ENCODE measurements around the gene RNF224.

DNA sequence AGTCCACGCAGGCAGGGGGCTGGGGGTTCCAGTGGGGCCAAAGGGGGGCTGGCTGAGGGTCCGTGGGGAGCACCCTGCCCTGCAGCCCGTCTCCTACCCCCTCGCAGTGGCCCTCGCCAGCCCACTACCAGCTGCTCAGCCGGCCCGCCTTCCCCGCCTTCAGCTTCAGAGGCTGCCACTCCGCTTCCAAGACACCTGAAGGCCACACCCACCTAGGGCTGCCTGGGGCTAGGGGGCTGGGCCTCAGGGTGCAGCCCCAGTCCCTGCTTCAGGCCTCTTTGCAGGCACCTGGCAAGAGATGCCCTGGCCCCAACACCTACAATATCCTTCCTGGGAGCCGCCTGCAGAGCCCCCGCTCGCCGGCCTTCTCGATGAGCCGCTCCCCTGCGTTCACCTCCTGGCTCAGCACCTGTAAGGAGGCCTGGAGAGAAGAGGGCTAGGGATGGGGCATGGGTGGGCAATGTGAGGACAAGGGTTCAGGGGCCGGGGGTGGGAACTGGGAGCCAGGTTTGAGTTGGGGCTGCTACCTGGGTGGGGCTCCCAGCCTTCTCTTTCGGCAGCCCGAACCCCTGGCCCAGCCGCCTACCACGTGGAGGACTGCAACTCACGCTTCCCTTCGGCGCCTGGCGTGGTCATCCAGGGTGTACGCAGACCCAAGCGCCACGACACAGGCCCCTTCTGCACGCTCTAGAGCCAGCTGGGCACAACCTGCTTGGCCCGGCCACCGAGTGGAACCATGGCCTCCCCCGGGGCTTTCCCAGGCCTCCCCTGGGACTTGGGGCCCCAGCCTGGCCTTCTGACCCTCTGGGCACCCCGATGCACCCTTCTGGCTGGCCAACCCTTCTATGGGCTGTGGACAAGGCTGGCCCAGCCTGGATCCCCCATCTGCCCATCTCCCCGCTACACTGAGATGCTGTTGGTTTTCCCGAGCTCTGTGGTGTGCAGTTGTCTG, 25.5 kb downstream of the RNF224 start:
- TF ChIP-seq POLR2A (IDR thresholded peaks at IDR 0.05), result no peak
- TF ChIP-seq, protein P1, sequence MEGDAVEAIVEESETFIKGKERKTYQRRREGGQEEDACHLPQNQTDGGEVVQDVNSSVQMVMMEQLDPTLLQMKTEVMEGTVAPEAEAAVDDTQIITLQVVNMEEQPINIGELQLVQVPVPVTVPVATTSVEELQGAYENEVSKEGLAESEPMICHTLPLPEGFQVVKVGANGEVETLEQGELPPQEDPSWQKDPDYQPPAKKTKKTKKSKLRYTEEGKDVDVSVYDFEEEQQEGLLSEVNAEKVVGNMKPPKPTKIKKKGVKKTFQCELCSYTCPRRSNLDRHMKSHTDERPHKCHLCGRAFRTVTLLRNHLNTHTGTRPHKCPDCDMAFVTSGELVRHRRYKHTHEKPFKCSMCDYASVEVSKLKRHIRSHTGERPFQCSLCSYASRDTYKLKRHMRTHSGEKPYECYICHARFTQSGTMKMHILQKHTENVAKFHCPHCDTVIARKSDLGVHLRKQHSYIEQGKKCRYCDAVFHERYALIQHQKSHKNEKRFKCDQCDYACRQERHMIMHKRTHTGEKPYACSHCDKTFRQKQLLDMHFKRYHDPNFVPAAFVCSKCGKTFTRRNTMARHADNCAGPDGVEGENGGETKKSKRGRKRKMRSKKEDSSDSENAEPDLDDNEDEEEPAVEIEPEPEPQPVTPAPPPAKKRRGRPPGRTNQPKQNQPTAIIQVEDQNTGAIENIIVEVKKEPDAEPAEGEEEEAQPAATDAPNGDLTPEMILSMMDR (IDR thresholded peaks at IDR 0.05), result no peak
